Right cardiac atrium (tissue), 5 donors: ENCODE measurements around the gene FYN. TPM values are rescaled to one million over a fixed set of nuclear protein-coding genes. Genes with fewer than 3 reads are reported as not detected.

Experiments used
- ATAC-seq, 2 donors: fragments of 200-7000 bp; cut with Tn5 transposase; one replicate each; pipeline versions ENCODE4 v1.8.0 to v1.9.1; 2020; ENCODE audit warnings: moderate library complexity in 2 of 2, mild to moderate bottlenecking in 1 of 2
- DNase-seq, 3 donors: peaks; one replicate each; pipeline ENCODE4 v3.0.0-alpha.2; 2020
- H3K27ac ChIP-seq: one replicate; pipeline ENCODE4 v1.5.1; 2013; ENCODE audit warnings: mild to moderate bottlenecking, low read length, control low read depth, moderate library complexity
- H3K27me3 ChIP-seq: one replicate; pipeline ENCODE4 v1.6.1; 2013; ENCODE audit not compliant: control insufficient read depth, insufficient read depth
- H3K4me1 ChIP-seq: one replicate; pipeline ENCODE4 v1.6.1; 2013; ENCODE audit warnings: low read length; ENCODE audit not compliant: control insufficient read depth, insufficient read depth
- H3K4me3 ChIP-seq: one replicate; pipeline ENCODE4 v1.5.1; 2013; ENCODE audit warnings: low read length, control low read depth
- H3K9me3 ChIP-seq: one replicate; pipeline ENCODE4 v1.6.1; 2013; ENCODE audit warnings: low read length; ENCODE audit not compliant: control insufficient read depth
- WGBS: extraction: QIAGEN DNeasy Blood & Tissue Kit; methylation state at CpG from one replicate; pipeline ENCODE4 v1.1.7; 2013; 5-methylcytosine and 5-hydroxymethylcytosine counted together
- intact Hi-C, 4 donors: fragments of 100-400 bp; cut with DNase I; formaldehyde crosslinking; loops; one replicate each; pipeline versions ENCODE4 v1.11.0 to v1.14.0; 2022 to 2023
- polyA plus RNA-seq: library from polyadenylated mRNA; stranded (reverse); fragments of 200-250 nt; gene quantifications from one replicate; pipeline ENCODE4 v1.2.3, GENCODE V29; 2013
- total RNA-seq, 4 donors: library from RNA; stranded (reverse); fragmentation: NEBNext Ultra II Directional; extraction: Animal tissue kit (Norgen Biotek cat#: 25700); gene quantifications; one replicate each; pipeline ENCODE4 v1.2.1, GENCODE V29; 2021
- donor health status: healthy with polysubstance abuse.
- donor health status: DM: no; HTN: yes; CAD: no.
- donor health status: DM: no; HTN: no; CAD: no.
- donor health status: DM: no; HTN: yes; CAD: no; lungs with severe emphysema.
- donor health status: DM: yes; HTN: yes; CAD: no.

Gene FYN
- total and polyA plus RNA-seq, 5 donors = 29.8 to 76.6 (median 73.3) TPM

DNA sequence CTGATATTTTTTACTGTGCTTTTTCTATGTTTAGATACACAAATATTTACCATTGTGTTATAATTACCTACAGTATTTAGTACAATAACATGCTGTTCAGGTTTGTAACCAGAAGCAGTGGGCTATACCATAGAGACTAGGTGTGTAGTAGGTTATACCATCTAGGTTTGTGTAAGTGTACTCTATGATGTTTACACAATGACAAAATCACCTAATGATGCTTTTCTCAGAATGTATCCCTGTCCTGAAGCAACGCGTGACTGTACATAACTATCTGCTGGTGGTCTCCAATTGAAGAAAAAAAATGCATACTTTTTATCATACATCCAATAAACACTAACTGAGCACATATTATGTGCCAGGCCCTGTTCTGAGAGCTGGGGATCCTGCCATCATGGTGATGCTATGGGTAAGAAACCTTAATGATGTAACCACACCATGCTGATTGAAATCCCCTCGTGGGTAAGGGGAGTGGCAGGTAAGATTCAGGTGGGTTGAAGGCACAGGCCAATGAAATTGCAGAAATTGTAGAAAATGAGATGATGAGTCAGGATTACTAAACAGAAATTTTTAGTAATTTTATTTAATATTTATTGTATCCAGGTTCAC lies 76.8 kb downstream of the FYN start:
- ATAC-seq (no peak), DNase-seq (no peak)
- WGBS = 96% methylated on average over 3 of the region's 3 CpGs
- intact Hi-C loops = loop anchor here in 1 of 4 donors (10.0 kb wide), 1 partner anchor 58 kb away; no protein-coding TSS in a partner anchor
- no peak overlapping the region for H3K4me3 ChIP-seq
- H3K27me3 ChIP-seq = no peaks in the 10 kb centered on the region
- H3K9me3 ChIP-seq = no peaks in the 10 kb centered on the region
- no peak overlapping the region for H3K27ac ChIP-seq
- peaks cover 6% of the 10 kb centered on the region for H3K4me1 ChIP-seq

DNA sequence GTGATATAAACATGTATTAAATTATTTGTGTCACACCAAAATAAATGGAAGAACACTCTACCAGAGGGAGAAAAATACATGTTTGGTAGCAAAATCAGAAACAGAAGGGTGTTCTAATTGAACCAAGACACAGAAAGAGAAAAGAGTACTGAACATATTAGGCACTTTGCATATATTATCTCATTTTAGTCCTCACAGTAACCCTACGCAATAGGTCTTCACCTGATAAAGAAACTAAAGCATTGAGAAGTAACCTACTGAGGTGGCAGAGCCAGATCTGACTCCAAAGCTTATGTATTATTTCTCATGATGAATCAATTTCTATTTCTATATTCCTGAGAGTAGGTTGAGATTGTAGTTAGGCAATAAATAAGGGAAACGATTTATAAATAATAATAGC lies 77.7 kb downstream of the FYN start:
- DNase-seq = no peak
- 97% methylated on average over 2 of the region's 2 CpGs for whole genome bisulfite sequencing
- H3K27ac ChIP-seq = no peak overlapping the region
- H3K4me3 ChIP-seq = no peak overlapping the region
- intact Hi-C loops = loop anchor here in 1 of 4 donors (10.0 kb wide), 1 partner anchor 59 kb away; no protein-coding TSS in a partner anchor
- H3K9me3 ChIP-seq = no peaks in the 10 kb centered on the region
- peaks cover 6% of the 10 kb centered on the region for H3K4me1 ChIP-seq
- ATAC-seq = no peak
- no peaks in the 10 kb centered on the region for H3K27me3 ChIP-seq

DNA sequence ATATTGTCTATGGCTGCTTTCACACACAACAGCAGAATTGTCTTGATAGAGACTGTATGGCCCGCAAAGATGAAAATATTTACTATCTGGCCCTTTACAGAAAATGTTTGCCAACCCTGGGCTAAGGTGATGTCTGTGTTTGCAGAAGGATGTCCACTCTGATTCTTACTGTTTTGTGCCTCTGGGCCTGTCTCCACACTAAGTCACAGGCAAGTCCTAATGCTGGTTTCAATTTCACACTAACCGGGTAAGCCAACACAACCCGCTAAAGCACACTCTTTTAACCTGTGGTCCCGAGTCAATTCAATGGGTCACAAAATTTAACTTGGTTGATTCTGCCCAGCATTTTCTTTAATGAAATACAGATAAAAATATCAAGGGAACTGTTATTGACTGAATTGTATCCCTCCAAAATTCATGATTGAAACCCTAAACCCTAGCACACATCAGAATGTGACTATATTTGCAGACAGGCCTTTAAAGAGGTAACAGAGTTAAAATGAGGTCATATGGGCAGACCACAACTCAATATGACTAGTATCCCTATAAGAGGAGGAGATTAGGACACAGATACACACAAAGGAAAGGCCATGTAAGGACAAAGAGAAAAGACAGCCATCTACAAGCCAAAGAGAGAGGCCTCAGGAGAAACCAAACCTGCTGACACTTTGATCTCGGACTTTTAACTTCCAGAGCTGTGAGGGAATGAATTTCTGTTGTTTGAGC lies 78.4 kb downstream of the FYN start:
- intact Hi-C loops = loop anchor here in 1 of 4 donors (10.0 kb wide), 1 partner anchor 60 kb away; no protein-coding TSS in a partner anchor

DNA sequence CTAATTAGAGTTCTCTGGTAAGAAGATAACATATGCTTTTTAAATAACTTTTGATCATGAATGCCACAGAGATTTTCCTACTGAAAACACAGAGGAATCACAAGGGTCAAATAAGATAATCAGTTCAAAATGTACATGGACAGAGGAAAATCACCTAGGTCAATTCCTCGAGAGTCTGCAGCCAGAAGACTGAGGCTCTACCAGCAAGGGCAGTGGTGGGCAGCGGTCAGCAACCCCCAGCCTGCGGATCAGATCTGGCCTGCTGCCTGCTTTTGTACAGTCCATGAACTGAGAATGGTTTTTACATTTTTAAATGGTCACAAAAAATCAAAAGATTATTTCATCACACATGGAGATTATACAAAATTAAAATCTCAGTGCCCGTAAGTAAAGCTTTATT lies 79.0 kb downstream of the FYN start:
- no peaks in the 10 kb centered on the region for H3K9me3 ChIP-seq

More for the DNA sequence above, 78.4 kb downstream of the FYN start:
- Histone ChIP-seq H3K4me3 (no peak overlapping the region), H3K4me1 (peaks cover 9% of the 10 kb centered on the region), H3K27ac (no peak overlapping the region), H3K9me3 (no peaks in the 10 kb centered on the region), H3K27me3 (no peaks in the 10 kb centered on the region)
- ATAC-seq (no peak), DNase-seq (no peak)
- WGBS = 92% methylated on average over 5 of the region's 5 CpGs

DNA sequence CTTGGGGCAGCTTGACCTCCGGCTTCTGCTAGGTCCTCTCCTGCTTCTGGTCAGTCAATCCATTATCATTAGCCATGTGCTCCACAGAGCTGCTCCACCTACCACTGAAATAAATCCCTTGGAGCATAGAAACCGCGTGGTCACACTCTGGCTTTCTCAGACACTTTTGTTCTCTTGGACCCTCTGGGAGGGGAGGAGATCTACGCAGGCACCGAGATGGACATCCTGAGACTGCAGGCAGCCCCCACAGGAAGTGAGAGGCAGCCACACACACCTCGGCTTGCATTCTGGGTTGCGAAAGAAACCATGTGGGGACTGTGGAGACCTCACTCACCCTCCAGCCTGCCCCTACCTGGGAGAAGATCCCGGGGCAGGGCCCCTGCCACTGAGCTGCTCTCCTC lies 79.5 kb downstream of the FYN start:
- no peak overlapping the region for H3K27ac ChIP-seq
- ATAC-seq = peak in 1 of 2 donors; percentile 30
- intact Hi-C loops = loop anchor here in 1 of 4 donors (10.0 kb wide), 1 partner anchor 61 kb away; no protein-coding TSS in a partner anchor
- H3K4me1 ChIP-seq = peaks cover 10% of the 10 kb centered on the region
- WGBS = 61% methylated on average over 8 of the region's 8 CpGs
- no peaks in the 10 kb centered on the region for H3K9me3 ChIP-seq
- H3K27me3 ChIP-seq = no peaks in the 10 kb centered on the region
- DNase-seq = no peak
- H3K4me3 ChIP-seq = no peak overlapping the region

More for the DNA sequence above, 79.0 kb downstream of the FYN start:
- DNase-seq (no peak), ATAC-seq (no peak)
- intact Hi-C loops = loop anchor here in 1 of 4 donors (10.0 kb wide), 1 partner anchor 61 kb away; no protein-coding TSS in a partner anchor
- H3K27me3 ChIP-seq = no peaks in the 10 kb centered on the region
- WGBS = 87% methylated on average over 4 of the region's 4 CpGs
- H3K27ac ChIP-seq = no peak overlapping the region
- H3K4me3 ChIP-seq = no peak overlapping the region
- peaks cover 5% of the 10 kb centered on the region for H3K4me1 ChIP-seq

DNA sequence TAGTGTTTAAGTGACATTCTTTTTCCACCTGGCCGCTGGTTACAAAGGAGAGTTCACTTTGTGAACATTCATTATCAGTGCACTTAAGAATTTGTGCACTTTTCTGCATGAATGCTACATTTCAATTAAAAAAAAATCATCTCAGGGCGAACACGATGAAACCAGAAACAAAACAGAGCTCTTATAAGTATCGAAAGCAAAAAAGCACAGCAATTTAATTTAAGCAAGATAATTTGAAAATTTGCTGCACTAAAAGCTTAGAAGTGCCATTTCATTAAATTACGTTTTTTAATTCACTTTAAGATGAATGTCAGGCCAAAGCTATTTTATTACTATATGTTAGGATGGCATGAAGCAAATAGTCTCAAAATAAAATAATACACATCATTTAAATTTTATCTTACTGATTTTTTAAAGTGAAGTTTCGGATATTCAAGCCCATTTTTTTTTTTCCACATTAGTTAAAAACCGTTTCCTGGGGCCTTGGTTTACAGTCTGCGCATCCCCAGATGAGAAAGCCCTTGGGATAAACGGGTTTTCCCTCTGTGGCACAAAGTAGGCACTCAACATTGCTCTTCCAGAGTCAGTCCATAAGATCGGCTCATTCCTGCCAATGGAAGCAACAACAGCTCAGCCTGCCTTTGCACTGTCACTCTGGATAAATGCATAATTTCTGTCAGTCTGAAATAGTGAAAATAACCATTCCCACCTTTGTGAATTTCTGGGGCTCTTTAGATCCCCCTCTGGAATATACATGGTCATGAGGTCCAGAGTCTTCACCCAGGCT lies 80.1 kb downstream of the FYN start:
- 81% methylated on average over 10 of the region's 10 CpGs for WGBS
- intact Hi-C loops = loop anchor here in 1 of 4 donors (10.0 kb wide), 1 partner anchor 62 kb away; no protein-coding TSS in a partner anchor
- no peak overlapping the region for H3K27ac ChIP-seq
- H3K4me1 ChIP-seq = peaks cover 10% of the 10 kb centered on the region
- ATAC-seq = no peak
- H3K27me3 ChIP-seq = no peaks in the 10 kb centered on the region
- H3K9me3 ChIP-seq = no peaks in the 10 kb centered on the region
- H3K4me3 ChIP-seq = no peak overlapping the region
- no peak for DNase-seq

DNA sequence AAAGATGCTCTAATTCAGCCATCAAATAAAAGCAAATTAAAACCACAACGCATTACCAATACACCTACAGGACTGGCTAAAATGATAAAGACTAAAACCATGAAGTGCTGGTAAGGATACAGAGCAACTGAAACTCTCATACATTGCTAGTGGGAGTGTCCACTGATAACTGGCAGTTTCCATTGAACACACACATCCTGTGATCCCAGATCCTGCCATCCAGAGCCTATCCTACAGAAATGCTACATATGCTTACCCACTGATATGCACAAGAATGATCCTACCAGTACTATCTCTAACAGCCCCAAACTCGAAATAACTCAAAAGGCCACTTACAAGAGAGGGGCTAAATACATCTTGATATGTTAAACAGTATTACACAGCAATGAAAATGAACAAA lies 81.0 kb downstream of the FYN start:
- WGBS = 82% methylated on average over 2 of the region's 2 CpGs
- Histone ChIP-seq H3K4me1 (peaks cover 10% of the 10 kb centered on the region), H3K27me3 (no peaks in the 10 kb centered on the region), H3K9me3 (no peaks in the 10 kb centered on the region), H3K27ac (no peak overlapping the region), H3K4me3 (no peak overlapping the region)
- ATAC-seq = no peak
- intact Hi-C loops = loop anchor here in 1 of 4 donors (10.0 kb wide), 1 partner anchor 63 kb away; no protein-coding TSS in a partner anchor
- no peak for DNase-seq

DNA sequence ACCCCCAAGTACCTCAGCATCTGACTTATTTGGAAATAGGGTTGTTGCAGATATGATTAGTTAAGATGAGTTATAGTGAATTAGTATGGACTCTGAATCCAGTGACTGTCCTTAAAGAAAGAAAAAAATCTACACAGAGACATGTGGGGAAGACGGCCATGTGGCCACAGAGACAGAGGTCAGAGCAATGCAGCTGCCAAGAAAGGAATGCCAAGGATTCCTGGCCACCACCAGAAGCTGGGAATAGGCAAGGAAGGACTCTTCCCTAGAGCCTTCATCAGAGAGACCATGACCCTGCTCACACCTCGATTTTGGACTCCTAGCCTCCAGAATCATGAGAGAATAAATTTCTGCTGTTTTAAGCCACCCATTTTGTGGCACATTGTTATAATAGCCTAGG lies 81.8 kb downstream of the FYN start:
- intact Hi-C loops = loop anchor here in 1 of 4 donors (10.0 kb wide), 1 partner anchor 63 kb away; no protein-coding TSS in a partner anchor
- Histone ChIP-seq H3K4me3 (no peak overlapping the region), H3K9me3 (no peaks in the 10 kb centered on the region), H3K4me1 (peaks cover 10% of the 10 kb centered on the region), H3K27me3 (no peaks in the 10 kb centered on the region), H3K27ac (no peak overlapping the region)
- peak; percentile 17 to 34 for ATAC-seq
- DNase-seq = no peak
- 26% methylated on average over 2 of the region's 2 CpGs for WGBS

DNA sequence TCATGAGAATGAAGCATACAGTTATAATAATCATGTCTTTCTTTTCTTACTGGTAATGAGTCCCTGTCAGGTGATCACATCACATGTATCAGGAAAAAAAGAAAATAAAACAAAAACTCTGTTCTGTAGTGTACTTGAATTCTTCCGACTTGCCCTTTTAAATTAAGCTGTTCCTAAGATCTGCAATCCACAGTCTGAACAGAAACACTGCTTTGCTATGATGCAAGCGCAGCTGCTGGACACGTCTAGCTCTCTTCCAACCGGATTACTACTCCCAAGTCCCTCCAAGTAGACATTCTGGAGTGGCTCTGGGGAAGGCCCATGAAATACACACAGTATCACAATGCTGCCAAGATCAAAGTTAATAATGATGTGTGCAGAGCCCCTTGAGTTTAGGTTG lies 83.7 kb downstream of the FYN start:
- WGBS = 55% methylated on average over 4 of the region's 4 CpGs
- no peaks in the 10 kb centered on the region for H3K9me3 ChIP-seq
- H3K4me1 ChIP-seq = peaks cover 16% of the 10 kb centered on the region
- no peaks in the 10 kb centered on the region for H3K27me3 ChIP-seq
- peak; percentile 90 to 94 for ATAC-seq
- peak in 2 of 3 donors; percentile 55 to 81 for DNase-seq
- no peak overlapping the region for H3K27ac ChIP-seq
- no peak overlapping the region for H3K4me3 ChIP-seq
- intact Hi-C loops = no loop called here

DNA sequence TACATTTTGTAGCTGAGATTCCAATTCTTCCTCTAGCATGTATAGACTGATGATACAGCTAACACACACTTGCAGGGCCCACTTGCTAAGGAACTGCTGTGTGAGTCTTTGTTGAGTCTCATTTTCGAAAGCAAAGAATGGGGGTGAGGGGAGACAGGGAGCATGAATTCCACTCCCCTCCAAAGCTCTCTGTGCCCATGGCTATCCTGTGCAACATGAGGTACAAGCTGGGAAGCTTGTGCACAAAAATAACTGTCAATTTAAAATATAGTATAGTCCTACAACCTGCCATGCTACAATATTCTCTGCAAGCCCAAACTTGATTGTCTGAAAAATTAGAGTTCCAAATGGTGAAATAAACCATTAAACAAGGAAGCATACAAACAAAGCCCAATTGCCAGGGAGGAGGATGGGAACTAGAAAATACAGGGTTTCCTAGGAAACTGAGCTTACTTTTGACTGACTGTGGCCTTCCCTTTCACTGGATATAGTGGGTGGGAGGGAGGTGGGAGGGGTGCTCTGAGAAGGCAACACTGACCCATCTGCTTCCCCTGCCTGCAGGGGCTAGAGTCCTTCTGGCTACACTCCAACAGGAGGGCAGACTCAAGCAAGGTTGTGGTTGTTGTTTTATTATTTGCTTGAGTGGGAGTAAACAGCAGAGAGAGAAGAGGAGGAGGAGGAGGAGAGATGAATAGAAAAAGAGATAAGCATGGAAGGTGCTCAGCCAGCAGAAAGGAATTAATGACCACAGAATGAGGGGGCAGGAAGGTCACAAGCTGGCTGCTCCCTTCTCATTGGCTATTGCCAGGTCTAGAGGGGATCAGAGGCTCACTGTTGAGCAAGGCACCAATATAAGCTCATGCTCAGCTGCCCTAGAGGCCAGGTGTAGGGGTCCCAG lies 84.6 kb downstream of the FYN start:
- intact Hi-C loops = no loop called here
- Histone ChIP-seq H3K27ac (no peak overlapping the region), H3K9me3 (no peaks in the 10 kb centered on the region), H3K4me1 (peaks cover 20% of the 10 kb centered on the region), H3K4me3 (no peak overlapping the region), H3K27me3 (no peaks in the 10 kb centered on the region)
- DNase-seq = no peak
- no peak for ATAC-seq
- 89% methylated on average over 1 of the region's 1 CpG for WGBS
